Esophagus squamous epithelium (tissue), 4 donors: ENCODE data around the gene SOS1. TPM values are rescaled to one million over a fixed set of nuclear protein-coding genes. Genes with fewer than 3 reads are reported as not detected.

Experiments
- small RNA-seq, 4 donors: library from RNA; depleted of rRNA; stranded (forward); fragments of <200 nt; gene quantifications; one replicate each; pipeline ENCODE3, GENCODE V24; 2016
- total RNA-seq, 4 donors: library from RNA; depleted of rRNA; stranded (reverse); fragments of >200 nt; gene quantifications; one replicate each; pipeline ENCODE4 v1.1.0, GENCODE V29; 2016

Gene SOS1
- total RNA-seq, 4 donors from 2014 or later: 15.1 to 48.2 (median 27.8) TPM

Small RNA genes within 50 kb of the gene (small RNA-seq; reads per million reads assigned to genes)
- gene HSPE1P13 (0 reads per million in 4 donors), gene RF00019 (0 reads per million in 4 donors), gene RN7SL96P (0 reads per million in 4 donors), gene RNU6-198P (0 reads per million in 4 donors)

Other genes starting within 250 kb of the SOS1 start
- 10 to 100 TPM in 2 of 4 donors, 1 to 10 TPM in 2; 7.1 to 13.5 (median 10.1) TPM for gene DHX57, start 245.1 kb downstream of the SOS1 start, total RNA-seq
- gene MORN2, start 245.1 kb downstream of the SOS1 start, total RNA-seq: 10 to 100 TPM in 2 of 4 donors, 1 to 10 TPM in 2; 6.1 to 14.9 (median 10.6) TPM
- under 1 TPM; 0.04 to 0.49 (median 0.35) TPM for gene ARHGEF33, start 231.2 kb downstream of the SOS1 start, total RNA-seq
- under 1 TPM in 1 of 4 donors, not detected in 3; 0.38 TPM for gene CDKL4, start 122.9 kb upstream of the SOS1 start, total RNA-seq